ENCODE results near the gene CA5A. TPM values are rescaled to one million over a fixed set of nuclear protein-coding genes. Genes with fewer than 3 reads are reported as not detected.

CA5A gene
- total RNA-seq, 4 donors from 2014 or later: not detected

GRCh38 chr16:87864331-87864989 lies 71.9 kb downstream of the CA5A start:
- TF ChIP-seq CTCF (IDR thresholded peaks at IDR 0.05; ENCODE audit: low read depth): no peak

GRCh38 chr16:87860553-87861299 lies 75.6 kb downstream of the CA5A start:
- TF ChIP-seq CTCF (IDR thresholded peaks at IDR 0.05; ENCODE audit: low read depth): no peak

GRCh38 chr16:87856791-87857228 lies 79.5 kb downstream of the CA5A start:
- no peak for TF ChIP-seq CTCF (IDR thresholded peaks at IDR 0.05; ENCODE audit: low read depth)

- TF ChIP-seq CTCF (IDR thresholded peaks at IDR 0.05; ENCODE audit: low read depth): no peak
Observed at GRCh38 chr16:87855852-87856715, 80.2 kb downstream of the CA5A start.

GRCh38 chr16:87854907-87855683 lies 81.2 kb downstream of the CA5A start:
- no peak for TF ChIP-seq CTCF (IDR thresholded peaks at IDR 0.05; ENCODE audit: low read depth)

GRCh38 chr16:87854053-87854906 lies 82.0 kb downstream of the CA5A start:
- TF ChIP-seq CTCF (IDR thresholded peaks at IDR 0.05; ENCODE audit: low read depth): no peak

All from subcutaneous adipose tissue (tissue), 4 donors.